GM23338 (cell line): ENCODE results near the gene GALNT5.

ENCODE experiments used
- CREB1 ChIP-seq: fragments of 250-450 bp; sonication (Bioruptor Pico); IDR thresholded peaks from 2 replicates; pipeline ENCODE4 v1.5.0; 2020; ENCODE audit warnings: low read depth, mild to moderate bottlenecking, moderate library complexity
- CTCF ChIP-seq, 2 experiments: fragments of 200-600 bp in 1 of 2; sonication (generic) in 1 of 2; conservative IDR thresholded peaks; 2 replicates each; pipeline versions ENCODE4 v1.5.1 to v1.6.1; 2016 to 2017; ENCODE audit warnings: antibody characterized with exemption in 2 of 2, low read depth in 2 of 2, mild to moderate bottlenecking in 2 of 2, moderate library complexity in 1 of 2
- ETS1 ChIP-seq: IDR thresholded peaks from 2 replicates; pipeline ENCODE4 v1.6.1; 2016; ENCODE audit warnings: antibody characterized with exemption
- EZH2 ChIP-seq: fragments of 200-600 bp; sonication (generic); IDR thresholded peaks from one replicate; pipeline ENCODE4 v1.8.0; 2017; ENCODE audit warnings: antibody characterized with exemption, mild to moderate bottlenecking, low read depth; ENCODE audit not compliant: unreplicated experiment
- EZH2phosphoT487 ChIP-seq: fragments of 200-600 bp; sonication (generic); IDR thresholded peaks from one replicate; pipeline ENCODE4 v1.8.1; 2018; ENCODE audit warnings: antibody characterized with exemption; ENCODE audit not compliant: unreplicated experiment
- JUNB ChIP-seq: IDR thresholded peaks from one replicate; pipeline ENCODE4 v1.6.1; 2016; ENCODE audit warnings: antibody characterized with exemption; ENCODE audit not compliant: unreplicated experiment
- NANOG ChIP-seq: IDR thresholded peaks from 2 replicates; pipeline ENCODE4 v1.6.1; 2016; ENCODE audit warnings: antibody characterized with exemption, borderline replicate concordance
- POLR2AphosphoS5 ChIP-seq: IDR thresholded peaks from 2 replicates; pipeline ENCODE4 v1.6.1; 2016; ENCODE audit warnings: antibody characterized with exemption, low read depth
- REST ChIP-seq: IDR thresholded peaks from one replicate; pipeline ENCODE4 v1.6.1; 2018; ENCODE audit warnings: antibody characterized with exemption; ENCODE audit not compliant: unreplicated experiment
- STAT1 ChIP-seq: IDR thresholded peaks from one replicate; pipeline ENCODE4 v1.6.1; 2016; ENCODE audit warnings: antibody characterized with exemption; ENCODE audit not compliant: unreplicated experiment
- ZNF114 ChIP-seq: fragments of 250-450 bp; sonication (Bioruptor Pico); IDR thresholded peaks from 2 replicates; pipeline ENCODE4 v1.5.0; 2020; ENCODE audit warnings: mild to moderate bottlenecking, moderate library complexity
- ZNF331 ChIP-seq: fragments of 250-450 bp; sonication (Bioruptor Pico); IDR thresholded peaks from 2 replicates; pipeline ENCODE4 v1.5.0; 2020; ENCODE audit warnings: low read depth, mild to moderate bottlenecking, moderate library complexity
- ZNF462 ChIP-seq: fragments of 250-450 bp; sonication (Bioruptor Pico); IDR thresholded peaks from 2 replicates; pipeline ENCODE4 v1.5.0; 2020; ENCODE audit warnings: mild to moderate bottlenecking, moderate library complexity

GRCh38 chr2:157349949-157350515, 92.5 kb downstream of the GALNT5 start:
- no peak for TF ChIP-seq CTCF (conservative IDR thresholded peaks at IDR 0.05; ENCODE audit: low read depth in 2 of 2)
- no peak for TF ChIP-seq JUNB
- no peak for TF ChIP-seq EZH2phosphoT487
- no peak for TF ChIP-seq EZH2
- TF ChIP-seq REST, result no peak
- TF ChIP-seq POLR2AphosphoS5, result no peak
- no peak for TF ChIP-seq ETS1
- no peak for TF ChIP-seq CREB1 (CRISPR knock-in tag)
- no peak for TF ChIP-seq STAT1
- no peak for TF ChIP-seq ZNF331 (CRISPR knock-in tag)
- no peak for TF ChIP-seq NANOG
- no peak for TF ChIP-seq ZNF462 (CRISPR knock-in tag)
- TF ChIP-seq ZNF114, result no peak
